CD4-positive, alpha-beta T cell treated with Interleukin-17A for 4 hours (primary cell): ENCODE data around the gene DTX3L.
A peak's percentile ranks its signal among the peaks of the same experiment; 100 is the strongest.
"Not testable (repeated sequence)": the region's sequence is repeated elsewhere in the genome, so short reads cannot be mapped to it uniquely, and the experiment has no call there.

ENCODE experiments used
- DNase-seq: peaks from one replicate; pipeline ENCODE4 v3.0.0-alpha.2; 2020; ENCODE audit warnings: mixed read lengths

Gene DTX3L

DNA sequence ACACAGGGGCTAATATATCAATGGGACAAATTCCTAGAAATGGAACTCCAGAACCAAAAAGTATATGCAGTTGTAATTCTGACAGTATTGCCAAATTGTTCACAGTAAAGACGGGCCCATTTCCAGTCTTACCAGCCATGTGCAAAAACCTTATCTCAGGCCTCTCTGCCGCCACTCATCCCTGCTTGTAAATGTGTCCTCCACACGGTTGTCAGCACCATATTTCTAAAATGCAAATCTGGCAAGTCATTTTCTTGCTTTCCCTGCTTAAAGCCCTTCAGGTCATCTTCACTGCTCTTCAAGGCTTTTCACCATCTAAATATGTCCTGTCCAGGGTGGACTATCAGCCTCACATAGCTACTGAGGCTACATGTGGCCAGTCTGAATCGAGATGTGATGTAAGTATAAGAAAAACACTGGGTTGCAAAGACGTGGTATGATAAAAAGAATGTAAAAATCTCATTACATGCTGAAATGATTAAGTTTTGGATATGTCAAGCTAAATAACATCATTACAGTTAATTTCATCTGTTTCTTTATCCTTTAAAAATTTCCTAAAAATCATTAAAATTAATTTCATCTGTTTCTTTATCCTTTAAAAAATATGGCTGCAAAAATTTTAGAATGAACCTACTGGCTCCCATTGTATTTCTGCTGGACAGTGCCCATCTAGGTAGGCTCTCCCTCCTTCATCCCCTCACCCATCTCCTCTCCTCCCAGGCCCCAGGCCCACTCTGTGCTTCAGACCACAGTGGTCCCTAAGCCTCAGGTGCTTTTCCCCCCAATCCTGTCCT is 1.0 kb upstream of the DTX3L start:
- DNase-seq = no peak

DNA sequence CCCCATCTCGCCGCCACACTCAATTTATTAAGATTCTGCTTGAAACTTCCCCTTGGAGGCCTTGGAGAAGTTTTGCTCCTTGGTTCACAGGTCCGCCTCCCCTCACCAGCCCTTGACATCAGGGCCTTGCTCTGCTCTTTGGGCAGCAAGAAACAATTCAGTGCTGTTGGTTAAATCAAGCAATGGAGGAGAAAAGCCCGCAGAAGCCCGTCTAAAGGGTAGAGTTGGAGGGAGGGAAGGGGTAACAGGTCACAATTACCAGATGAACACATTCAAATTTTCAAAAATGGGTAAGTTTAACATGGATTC is 467 bp upstream of the DTX3L start:
- peak; percentile 20 for DNase-seq

DNA sequence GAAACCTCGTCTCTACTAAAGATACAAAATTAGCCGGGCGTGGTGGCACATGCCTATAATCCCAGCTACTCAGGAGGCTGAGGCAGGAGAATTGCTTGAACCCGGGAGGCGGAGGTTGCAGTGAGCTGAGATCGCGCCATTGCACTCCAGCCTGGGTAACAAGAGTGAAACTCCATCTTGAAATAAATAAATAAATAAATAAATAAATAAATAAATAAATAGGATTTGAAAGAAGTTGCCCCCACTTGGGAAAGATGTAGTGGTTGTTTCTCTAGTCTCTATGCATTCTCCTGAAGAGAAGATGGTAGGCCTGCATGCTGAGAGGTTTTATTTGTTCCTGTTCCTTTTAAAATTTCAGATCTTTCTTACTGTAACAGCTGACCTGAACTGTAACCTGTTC is 4.0 kb downstream of the DTX3L start:
- DNase-seq = not testable (repeated sequence)

DNA sequence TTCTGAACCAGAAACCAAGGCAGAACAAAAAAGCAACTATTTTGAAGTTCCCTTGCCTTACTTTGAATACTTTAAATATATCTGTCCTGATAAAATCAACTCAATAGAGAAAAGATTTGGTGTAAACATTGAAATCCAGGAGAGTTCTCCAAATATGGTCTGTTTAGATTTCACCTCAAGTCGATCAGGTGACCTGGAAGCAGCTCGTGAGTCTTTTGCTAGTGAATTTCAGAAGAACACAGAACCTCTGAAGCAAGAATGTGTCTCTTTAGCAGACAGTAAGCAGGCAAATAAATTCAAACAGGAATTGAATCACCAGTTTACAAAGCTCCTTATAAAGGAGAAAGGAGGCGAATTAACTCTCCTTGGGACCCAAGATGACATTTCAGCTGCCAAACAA is 4.6 kb downstream of the DTX3L start:
- no peak for DNase-seq

DNA sequence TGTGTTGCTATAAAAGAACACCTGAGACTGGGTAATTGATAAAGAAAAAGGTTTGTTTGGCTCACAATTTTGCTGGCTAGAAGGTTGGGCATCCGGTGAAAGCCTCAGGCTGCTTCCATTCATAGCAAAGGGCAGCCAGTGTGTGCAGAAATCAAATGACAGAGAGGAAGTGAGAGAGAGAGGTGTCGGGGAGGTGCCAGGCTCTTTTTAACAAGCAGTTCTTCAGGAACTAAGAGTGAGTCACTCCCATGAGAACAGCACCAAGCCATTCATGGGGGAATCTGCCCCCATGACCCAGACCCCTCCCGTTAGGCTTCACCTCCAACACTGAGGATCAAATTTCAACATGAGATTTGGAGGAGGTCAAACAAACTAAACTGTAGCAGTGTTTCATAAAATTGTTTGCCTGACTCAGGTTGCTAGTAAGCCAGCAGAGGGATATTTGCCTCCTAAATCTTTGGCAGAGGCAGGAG is 8.8 kb downstream of the DTX3L start:
- DNase-seq = peak; percentile 57

DNA sequence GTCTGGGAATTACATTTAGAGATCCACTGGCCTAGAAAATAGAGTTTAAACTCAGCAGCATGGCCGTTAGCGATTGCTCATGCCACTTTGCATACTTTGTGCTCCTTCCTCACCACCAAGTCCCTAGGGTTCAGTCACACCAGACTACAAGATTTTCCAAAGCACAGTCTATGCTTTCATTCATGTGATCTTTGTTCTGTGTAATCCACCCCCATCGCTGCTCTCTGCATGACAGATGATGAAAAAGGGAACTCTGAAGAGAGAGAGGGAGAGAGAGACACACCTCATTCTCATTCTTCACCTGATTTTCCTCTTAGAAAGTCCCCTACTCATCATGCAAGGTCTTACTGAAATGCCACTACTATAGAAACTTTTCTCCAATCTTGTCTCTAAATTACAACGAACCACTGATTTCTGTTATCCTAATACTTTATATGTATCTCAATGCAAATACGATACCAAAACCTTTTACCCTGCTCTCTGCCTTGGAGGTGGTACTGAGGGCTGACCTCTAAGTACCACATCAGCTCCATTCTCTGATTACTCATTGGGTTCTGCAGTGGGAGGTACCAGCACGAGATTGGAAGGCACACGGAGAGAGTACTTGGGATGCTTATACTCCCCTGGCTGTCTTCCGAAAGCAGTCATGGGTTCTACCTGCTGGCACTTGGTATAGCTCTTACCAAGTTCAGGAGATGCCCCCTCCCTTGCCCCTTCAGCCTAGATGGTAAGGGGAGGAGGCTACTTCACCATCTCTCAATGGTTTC is 12.2 kb downstream of the DTX3L start:
- no peak for DNase-seq

DNA sequence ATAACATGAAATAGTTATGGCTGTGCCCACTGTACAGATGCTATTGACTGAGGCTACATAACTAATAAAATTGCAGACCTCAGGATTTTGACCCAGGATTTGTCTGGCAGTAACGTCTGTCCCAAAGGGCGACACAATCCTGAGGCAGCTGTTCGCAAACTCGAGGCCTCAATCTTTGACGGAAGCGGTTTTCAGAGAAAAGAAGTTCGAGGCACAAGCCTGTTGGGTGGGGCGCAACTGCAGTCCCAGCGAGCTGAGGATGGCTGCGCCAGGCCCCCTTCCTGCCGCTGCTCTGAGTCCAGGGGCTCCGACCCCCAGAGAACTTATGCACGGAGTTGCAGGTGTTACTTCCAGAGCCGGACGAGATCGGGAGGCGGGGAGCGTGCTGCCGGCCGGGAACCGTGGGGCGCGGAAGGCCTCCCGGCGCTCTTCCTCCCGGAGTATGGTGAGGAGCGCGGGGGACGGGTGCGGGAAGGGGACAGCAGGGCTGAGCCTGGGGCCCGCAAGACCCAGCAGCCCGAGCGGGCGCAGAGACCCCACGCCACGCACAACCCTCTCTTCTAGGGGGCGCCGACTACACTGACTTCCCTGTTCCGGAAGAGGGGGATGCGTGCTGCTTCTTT is 13.4 kb downstream of the DTX3L start, which contains the start of gene PARP15:
TSS of gene PARP15 (plus strand) at position 242 of the 623 bp plus-strand sequence. CDS start at position 260, 18 bp downstream.
- DNase-seq = peak; percentile 69

DNA sequence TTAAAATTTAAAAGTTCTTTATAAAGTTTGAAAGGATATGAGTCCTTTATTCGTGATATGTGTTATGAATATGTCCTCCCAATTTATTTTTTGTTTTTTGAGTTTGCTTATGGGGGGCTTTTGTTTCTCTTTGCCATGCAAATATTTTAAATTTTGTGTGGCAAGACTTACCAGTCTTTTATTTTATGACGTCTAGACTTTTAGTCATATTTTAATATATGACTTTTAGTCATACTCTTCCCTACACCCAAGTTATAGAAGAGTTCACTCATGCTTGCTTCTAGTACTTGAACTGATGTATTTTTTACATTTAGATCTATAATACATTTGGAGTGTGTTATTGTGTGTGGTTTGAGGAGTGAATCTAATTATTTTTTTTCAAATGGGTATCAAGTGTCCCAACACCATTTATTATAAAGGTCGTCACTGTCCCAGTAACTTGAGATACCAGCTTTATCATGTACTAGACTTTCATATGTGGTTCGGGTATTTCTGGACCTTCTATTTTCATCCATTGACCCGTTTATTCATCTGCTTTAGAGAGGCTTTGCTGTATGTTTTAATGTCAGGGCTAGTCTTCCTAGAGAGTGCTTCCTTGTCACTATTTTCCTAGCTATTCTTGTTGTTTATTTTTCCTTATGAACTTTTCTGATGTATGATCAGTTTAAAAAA is 14.1 kb downstream of the DTX3L start:
- DNase-seq = no peak

DNA sequence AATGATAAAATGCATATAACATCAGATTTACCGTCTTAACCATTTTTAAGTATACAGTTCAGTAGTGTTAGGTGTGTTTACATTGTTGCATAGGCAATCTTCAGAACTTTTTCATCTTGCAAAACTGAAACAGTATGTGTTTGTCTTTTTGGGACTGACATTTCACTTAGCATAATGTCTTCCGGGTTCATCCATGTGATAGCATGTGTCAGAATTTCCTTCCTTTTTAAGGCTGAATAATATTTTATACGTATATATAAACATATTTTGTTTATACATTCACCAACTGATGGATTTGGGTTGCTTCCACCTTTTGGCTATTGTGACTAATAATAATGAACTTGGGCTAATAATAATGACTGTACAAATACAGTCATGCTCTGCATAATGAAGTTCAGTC is 16.3 kb downstream of the DTX3L start:
- DNase-seq = no peak

DNA sequence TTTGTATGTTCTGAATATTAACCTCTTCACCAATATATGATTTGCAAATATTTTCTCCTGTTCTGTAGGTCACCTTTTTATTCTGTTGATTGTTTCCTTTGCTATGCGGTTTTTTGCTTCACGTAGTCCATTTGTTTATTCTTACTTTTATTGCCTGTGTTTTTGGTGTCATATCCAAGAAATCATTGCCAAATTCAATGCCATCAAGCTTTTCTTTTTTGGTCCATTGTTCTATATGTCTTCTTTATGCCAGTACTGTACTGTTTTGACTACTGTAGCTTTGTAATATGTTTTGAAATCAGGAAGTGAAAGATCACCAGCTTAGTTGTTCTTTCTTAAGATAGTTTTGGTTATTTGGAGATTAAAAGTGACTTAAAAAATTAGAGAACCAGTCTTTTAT is 17.5 kb downstream of the DTX3L start:
- no peak for DNase-seq

DNA sequence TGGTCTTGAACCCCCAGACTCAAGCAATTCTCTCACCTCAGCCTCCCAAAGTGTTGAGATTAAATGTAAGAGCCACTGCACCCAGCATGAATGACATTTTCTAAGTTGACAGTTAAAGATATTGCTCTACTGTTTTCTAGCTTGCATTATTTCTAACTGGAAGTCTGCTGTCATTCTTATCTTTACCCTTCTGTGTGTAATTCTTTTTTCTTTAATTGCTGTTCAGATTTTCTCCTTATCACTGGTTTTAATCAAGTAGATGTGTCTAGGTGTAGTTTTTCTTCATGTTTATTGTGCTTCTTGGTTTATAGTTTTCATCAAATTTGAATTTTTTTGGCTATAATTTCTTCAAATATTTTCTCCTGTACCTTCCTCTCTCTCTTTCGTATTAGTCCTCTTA is 18.3 kb downstream of the DTX3L start:
- DNase-seq = no peak

DNA sequence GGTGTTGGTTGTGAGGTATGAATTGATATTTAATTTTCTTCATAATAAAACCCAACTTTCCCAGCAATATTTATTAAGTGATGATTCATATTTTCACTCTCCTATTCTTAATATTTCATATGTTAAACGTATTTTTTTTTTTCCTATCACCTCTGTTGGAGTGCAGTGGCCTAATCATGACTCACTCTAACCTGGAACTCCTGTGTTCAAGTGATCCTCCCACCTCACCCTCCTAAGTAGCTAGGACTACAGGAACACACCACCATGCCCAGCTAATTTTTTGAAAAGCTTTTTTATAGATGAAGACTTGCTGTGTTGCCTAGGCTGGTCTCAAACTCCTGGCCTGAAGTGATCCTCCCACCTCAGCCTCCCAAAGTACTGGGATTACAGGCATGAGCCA is 22.0 kb downstream of the DTX3L start:
- DNase-seq = no peak

DNA sequence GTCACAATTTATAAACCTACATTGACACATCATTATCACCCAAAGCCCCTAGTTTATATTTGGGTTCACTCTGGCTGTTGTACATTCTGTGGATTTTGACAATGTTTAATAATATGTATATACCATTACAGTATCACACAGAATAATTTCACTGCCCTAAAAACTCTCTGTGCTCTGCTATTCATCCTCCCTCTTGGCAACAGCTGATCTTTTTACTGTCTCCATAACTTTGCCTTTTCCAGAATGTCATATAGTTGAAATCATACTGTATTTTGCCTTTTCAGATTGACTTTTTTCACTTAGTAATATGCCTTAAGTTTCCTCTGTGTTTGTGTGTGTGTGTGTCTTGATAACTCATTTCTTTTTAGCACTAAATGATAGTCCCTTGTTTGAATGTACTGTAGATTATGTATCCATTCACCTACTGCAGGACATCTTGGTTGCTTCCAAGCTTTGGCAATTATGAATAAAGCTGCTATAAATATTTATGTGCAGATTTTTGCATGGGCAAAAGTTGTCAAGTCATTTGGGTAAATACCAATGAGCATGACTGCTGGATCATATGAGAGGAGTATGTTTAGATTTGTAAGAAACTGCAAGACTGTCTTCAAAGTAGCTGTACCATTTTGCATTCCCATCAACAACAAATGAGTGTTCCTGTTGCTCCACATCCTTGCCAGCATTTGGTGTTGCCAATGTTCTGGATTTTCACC is 22.8 kb downstream of the DTX3L start:
- no peak for DNase-seq

DNA sequence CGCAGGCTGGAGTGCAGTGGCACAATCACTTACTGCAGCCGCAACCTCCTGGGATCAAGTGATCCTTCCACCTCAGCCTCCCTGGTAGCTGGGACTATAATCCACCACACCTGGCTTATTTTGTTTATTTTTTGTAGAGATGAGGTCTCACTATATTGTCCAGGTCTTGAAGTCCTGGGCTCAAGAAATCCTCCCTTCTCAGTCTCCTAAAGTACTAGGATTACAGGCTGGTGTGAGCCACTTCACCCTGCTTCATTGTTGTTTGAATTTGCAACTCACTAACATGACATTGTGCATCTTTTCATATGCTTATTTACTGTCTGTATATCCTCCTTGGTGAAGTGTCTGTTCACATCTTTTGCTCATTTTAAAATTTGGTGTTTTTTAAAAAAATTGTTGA is 23.4 kb downstream of the DTX3L start:
- DNase-seq = no peak

DNA sequence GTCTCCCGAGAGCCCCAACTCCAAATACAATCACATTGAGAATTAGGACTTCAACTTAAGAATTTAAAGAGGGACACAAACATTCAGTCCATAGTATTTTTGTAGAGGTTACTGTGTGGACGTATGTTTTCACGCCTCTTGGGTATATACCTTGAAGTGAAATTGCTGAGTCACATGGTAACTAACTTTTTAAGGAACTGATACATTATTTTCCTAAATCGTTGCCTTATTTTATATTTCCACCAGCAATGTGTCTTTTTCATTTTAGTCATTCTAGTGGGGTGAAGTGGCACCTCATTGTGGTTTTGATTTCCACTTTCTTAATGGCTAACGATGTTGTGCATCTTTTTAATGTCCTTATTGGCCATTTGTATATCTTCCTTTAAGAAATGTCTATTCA is 25.2 kb downstream of the DTX3L start:
- DNase-seq = no peak

DNA sequence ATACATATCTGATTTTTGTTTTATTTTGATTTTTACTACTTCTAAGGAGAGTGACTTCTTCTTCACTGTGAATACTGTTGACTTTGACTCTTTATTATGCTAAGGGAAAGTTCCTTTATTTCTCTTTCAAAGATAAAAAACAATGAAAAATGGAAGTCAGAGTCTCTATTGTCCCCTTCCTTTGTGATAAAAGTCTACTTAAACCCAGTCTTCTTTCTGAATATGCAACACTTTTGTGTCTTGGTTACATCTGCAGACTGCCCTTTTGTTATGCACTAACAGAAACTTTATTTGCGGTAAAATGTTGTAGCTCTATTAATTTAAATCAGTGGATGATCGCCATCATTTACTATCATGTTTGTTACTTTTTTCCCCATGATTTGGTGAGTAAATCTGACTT is 26.5 kb downstream of the DTX3L start:
- DNase-seq = no peak

DNA sequence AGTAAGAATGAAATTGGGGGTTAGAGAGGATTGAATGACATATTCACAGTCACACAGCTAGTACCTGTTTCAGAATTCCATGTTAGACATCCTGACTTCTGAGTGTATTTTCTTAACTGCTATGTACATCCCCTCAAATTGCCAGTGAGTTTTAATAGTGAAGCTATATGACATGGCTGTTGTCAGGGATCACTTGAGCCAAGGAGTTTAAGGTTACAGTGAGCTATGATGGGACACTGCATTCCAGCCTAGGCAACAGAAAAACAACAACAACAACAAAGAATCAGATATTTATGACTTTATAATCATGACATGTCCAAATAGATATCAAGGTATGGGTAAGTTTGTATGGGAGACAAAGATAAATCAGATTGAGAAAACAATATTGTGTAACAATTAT is 29.9 kb downstream of the DTX3L start:
- DNase-seq = no peak

DNA sequence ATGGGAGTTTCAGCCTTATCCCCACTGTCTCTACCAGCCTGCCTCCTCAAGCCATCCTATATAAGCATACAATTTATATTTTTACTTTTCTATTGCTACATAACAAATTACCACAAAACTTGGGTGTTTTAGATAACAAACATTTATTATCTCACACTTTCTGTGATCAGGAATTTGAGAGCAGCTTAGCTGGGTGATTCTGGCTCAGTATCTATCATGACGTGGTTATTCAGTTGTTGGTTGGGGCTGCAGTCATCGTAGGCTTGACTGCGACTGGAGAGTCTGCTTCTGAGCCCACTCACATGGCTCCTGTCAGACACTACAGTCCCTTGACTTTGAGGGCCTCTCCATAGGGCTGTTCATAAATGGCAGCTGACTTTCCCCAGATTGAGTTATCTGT is 34.0 kb downstream of the DTX3L start:
- no peak for DNase-seq

DNA sequence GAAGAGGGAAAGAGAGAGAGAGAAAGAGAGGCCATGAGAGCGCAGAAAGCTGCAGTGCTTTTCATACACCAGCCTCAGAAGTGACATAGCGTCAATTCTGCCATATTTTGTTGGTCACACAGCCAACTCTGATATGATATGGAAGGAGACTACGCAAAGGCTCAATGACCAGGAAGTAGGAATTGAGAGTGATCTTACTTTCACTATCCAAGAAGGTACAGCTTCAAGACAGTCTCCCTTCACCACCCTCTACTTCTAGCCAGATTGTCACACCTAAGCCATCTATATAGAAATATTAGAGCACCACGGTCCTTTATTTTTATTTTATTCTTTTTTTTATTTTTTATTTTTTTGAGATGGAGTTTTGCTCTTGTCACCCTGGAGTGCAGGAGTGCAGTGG is 34.4 kb downstream of the DTX3L start:
- DNase-seq = no peak

DNA sequence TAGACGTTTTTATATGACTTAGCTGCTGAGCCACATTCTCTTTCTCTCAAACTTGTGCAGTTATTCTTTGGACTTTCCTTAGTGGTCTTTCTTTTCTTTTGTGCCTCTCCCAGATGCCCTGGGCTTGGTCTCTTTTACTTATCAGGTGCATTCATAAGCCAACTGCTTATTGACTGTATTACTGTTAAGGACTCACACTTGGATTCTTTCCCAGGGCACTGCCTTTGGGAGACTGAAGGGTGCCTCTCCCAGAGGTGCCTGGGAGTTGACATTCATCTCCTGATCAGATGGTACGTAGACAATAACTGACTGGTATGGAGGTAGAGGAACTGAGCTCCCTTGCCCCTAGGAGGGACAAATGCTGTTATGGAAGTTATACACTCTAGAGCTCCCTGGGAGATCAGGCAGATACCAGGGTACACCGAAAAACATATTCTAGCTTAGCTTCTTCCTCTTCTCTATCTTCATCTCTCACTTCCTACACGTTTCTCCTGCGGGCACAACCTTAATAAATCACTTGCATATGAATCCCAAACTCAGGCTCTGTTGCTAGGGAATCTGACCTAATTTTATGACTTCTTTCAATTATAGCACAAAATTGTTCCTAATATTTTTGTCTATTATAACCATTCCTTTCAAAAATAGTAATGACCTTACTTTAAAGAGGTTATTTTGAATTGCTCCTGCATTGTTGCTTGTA is 38.0 kb downstream of the DTX3L start:
- no peak for DNase-seq

DNA sequence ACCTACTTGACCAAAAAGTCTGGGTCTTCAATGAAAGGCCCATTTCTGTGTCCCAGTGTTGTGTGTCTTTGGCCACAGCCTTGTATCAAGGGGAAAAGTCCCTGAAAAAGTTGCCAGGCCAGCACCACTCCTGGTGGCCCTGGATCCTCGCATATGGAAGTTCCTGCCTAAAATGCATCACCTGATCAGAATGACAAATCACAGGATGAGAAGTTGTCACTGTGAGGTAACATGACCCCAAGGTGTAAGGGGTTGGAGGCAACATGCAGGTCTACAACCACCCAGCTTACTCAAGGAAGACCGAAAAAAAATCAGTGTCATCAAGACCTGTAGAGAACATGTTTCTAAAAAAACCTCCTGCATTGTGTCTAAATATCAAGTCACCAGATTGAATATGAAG is 38.9 kb downstream of the DTX3L start:
- no peak for DNase-seq

DNA sequence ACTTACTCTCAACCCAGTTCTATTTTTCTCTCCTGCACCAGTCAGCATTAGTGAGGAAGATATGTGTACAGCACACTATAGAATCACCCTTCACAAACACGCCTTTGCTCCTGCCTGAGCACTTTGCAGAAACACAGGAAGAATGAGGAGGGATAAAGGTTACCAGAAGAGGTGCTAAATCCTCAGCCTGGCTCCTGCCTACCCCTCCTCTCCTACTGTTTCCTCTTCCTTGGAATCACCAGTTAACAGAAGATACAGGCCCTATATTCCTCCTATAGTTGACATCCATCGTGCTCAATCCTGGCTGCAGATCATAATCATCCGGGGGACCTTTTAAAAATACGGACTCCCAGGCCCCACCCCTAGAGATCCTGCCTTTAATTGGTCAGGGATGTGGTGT is 42.2 kb downstream of the DTX3L start:
- no peak for DNase-seq
